Endothelial cell of umbilical vein (primary cell): ENCODE measurements around the gene CMTM7. TPM values are rescaled to one million over a fixed set of nuclear protein-coding genes. Genes with fewer than 3 reads are reported as not detected.

Experiments used
- BruUV-seq: library from RNA; stranded (reverse); fragments of 400-500 nt; replicated peaks from 2 replicates; lab custom pipeline; 2021; lab: Mats Ljungman, UMichigan
- CTCF ChIA-PET: fragments of 300-600, 350-600 bp; sonication (Branson Sonifier 250); formaldehyde crosslinking; loops from one replicate; lab custom pipeline; 2021; ENCODE audit warnings: antibody characterized with exemption, inconsistent platforms; lab: Charles Lee
- POLR2A ChIA-PET: fragments of 300-600, 350-600 bp; sonication (Branson Sonifier 250); formaldehyde crosslinking; loops from one replicate; lab custom pipeline; 2021; ENCODE audit warnings: antibody characterized with exemption, inconsistent platforms; lab: Charles Lee
- DNase-seq: peaks from one replicate; pipeline ENCODE4 v3.0.0-alpha.2; 2011; ENCODE audit warnings: low read depth, low spot score
- FAIRE-seq: peaks from 2 replicates; lab custom pipeline; 2011; peaks lifted over from hg19 to GRCh38; lab: Jason Lieb, UNC
- H2AFZ ChIP-seq: 2 replicates; pipeline ENCODE4 v1.6.0; 2012; ENCODE audit warnings: low read depth, low read length, control low read depth, inconsistent platforms
- H3K27ac ChIP-seq: 2 replicates; pipeline ENCODE4 v1.5.1; 2011; ENCODE audit warnings: low read depth, mild to moderate bottlenecking, control low read depth, low read length, moderate library complexity; ENCODE audit not compliant: insufficient read depth
- H3K27me3 ChIP-seq, 2 experiments: 2 replicates each; pipeline versions ENCODE4 v1.6.0 to v1.6.1; 2011; ENCODE audit warnings: low read length in 2 of 2, mixed read lengths in 1 of 2; ENCODE audit not compliant: control insufficient read depth in 2 of 2, insufficient read depth in 2 of 2
- H3K36me3 ChIP-seq, 2 experiments: 2 replicates in 1 of 2; 3 replicates in 1 of 2; pipeline ENCODE4 v1.5.1; 2011; ENCODE audit warnings: low read length in 2 of 2, mild to moderate bottlenecking in 1 of 2, moderate library complexity in 1 of 2; ENCODE audit not compliant: control insufficient read depth in 2 of 2, insufficient read depth in 2 of 2; ENCODE audit errors: extremely low read depth in 1 of 2
- H3K4me1 ChIP-seq: 3 replicates; pipeline ENCODE4 v1.5.1; 2011; ENCODE audit warnings: mild to moderate bottlenecking, low read length; ENCODE audit not compliant: control insufficient read depth, insufficient read depth; ENCODE audit errors: extremely low read depth
- H3K4me2 ChIP-seq: 2 replicates; pipeline ENCODE4 v1.6.1; 2011; ENCODE audit warnings: low read length, control low read depth, mixed read lengths; ENCODE audit not compliant: insufficient read depth
- H3K4me3 ChIP-seq, 3 experiments: fragments of 200-600 bp in 1 of 3; sonication (generic), shearing (Covaris generic) in 1 of 3; replicated peaks in 1 of 3; 2 replicates each; pipeline ENCODE4 v1.5.1; 2011 to 2016; ENCODE audit warnings: control low read depth in 3 of 3, low read length in 3 of 3, mild to moderate bottlenecking in 2 of 3, inconsistent platforms in 1 of 3, low read depth in 1 of 3, moderate library complexity in 1 of 3; ENCODE audit not compliant: insufficient read depth in 1 of 3
- H3K79me2 ChIP-seq: 2 replicates; pipeline ENCODE4 v1.6.0; 2012; ENCODE audit warnings: low read length, inconsistent platforms; ENCODE audit not compliant: control insufficient read depth, insufficient read depth
- H3K9ac ChIP-seq: replicated peaks from 2 replicates; pipeline ENCODE3; 2011; ENCODE audit warnings: low read length, control low read depth; ENCODE audit not compliant: insufficient read depth; ENCODE audit errors: extremely low read depth
- H3K9me1 ChIP-seq: replicated peaks from 3 replicates; pipeline ENCODE4 v1.6.0; 2011; ENCODE audit warnings: mild to moderate bottlenecking, low read length; ENCODE audit not compliant: control insufficient read depth, insufficient read depth; ENCODE audit errors: extremely low read depth
- H3K9me3 ChIP-seq: replicated peaks from 2 replicates; pipeline ENCODE4 v1.5.1; 2012; ENCODE audit warnings: low read length, inconsistent platforms; ENCODE audit not compliant: control insufficient read depth, insufficient read depth
- H4K20me1 ChIP-seq: replicated peaks from 2 replicates; pipeline ENCODE3; 2011; ENCODE audit warnings: mild to moderate bottlenecking, low read length; ENCODE audit not compliant: control insufficient read depth, insufficient read depth; ENCODE audit errors: extremely low read depth
- CTCF ChIP-seq, 2 donors: IDR thresholded peaks; 1 replicate in 1 of 2; 2 replicates in 1 of 2; pipeline ENCODE4 v1.5.1; 2011; ENCODE audit warnings: low read length in 2 of 2, mild to moderate bottlenecking in 2 of 2, moderate library complexity in 2 of 2, control low read depth in 1 of 2, inconsistent platforms in 1 of 2, low read depth in 1 of 2; ENCODE audit not compliant: insufficient read depth in 1 of 2; ENCODE audit errors: extremely low read depth in 1 of 2
- FOS ChIP-seq: IDR thresholded peaks from 2 replicates; pipeline ENCODE4 v1.6.1; 2011; ENCODE audit warnings: mild to moderate bottlenecking, low read length, moderate library complexity, borderline replicate concordance; ENCODE audit not compliant: insufficient read depth
- MAX ChIP-seq: IDR thresholded peaks from 2 replicates; pipeline ENCODE4 v1.6.1; 2011; ENCODE audit not compliant: insufficient read depth, insufficient read length
- MYC ChIP-seq: IDR thresholded peaks from one replicate; pipeline ENCODE4 v1.6.1; 2011; ENCODE audit warnings: mild to moderate bottlenecking, low read depth, low read length
- POLR2A ChIP-seq: IDR thresholded peaks from 2 replicates; pipeline ENCODE4 v1.6.1; 2012; ENCODE audit warnings: low read depth, mild to moderate bottlenecking, control low read depth, low read length
- POLR2AphosphoS5 ChIP-seq: IDR thresholded peaks from 2 replicates; pipeline ENCODE4 v1.6.1; 2012; ENCODE audit warnings: low read depth, mild to moderate bottlenecking, control low read depth, low read length, moderate library complexity; ENCODE audit not compliant: insufficient read depth
- dilution Hi-C: fragments of 300-500 bp; cut with MboI; formaldehyde crosslinking; loops from one replicate; pipeline ENCODE4 v1.15.0; 2019; ENCODE audit warnings: low sequenced_read_pairs; ENCODE audit not compliant: extremely low pct_ligation_motif_present
- intact Hi-C: fragments of 100-400 bp; cut with micrococcal nuclease; formaldehyde crosslinking; loops from one replicate; pipeline ENCODE4 v1.10.0; 2022
- polyA plus RNA-seq, 4 experiments: library from polyadenylated mRNA; depleted of rRNA in 3 of 4; stranded (reverse) in 3 of 4; unstranded in 1 of 4; fragments of >200 nt; gene quantifications; 2 replicates each; pipeline versions ENCODE4 v1.2.1 to v1.2.3, GENCODE V29; 2011 to 2012; ENCODE audit warnings: missing spikeins in 1 of 4
- total RNA-seq: library from RNA; stranded (reverse); gene quantifications from 2 replicates; pipeline ENCODE4 v1.2.3, GENCODE V29; 2021

CMTM7 gene
- total and polyA plus RNA-seq, 2 donors (not counting 3 experiments of a cell fraction or from before 2014, with no cell fraction given), result 44.7 to 88.5 TPM

GRCh38 chr3:32383136-32383711, 8.4 kb upstream of the CMTM7 start:
- CTCF ChIA-PET, result interaction anchor here (1.1 to 1.4 kb wide), 4 partner anchors 8 to 87 kb away, joined by 3 to 10 read pairs (median 4); no protein-coding TSS in a partner anchor
- BruUV-seq, result no TSS peak
- intact Hi-C loops, result no loop called here

More at GRCh38 chr3:32383136-32383711, 8.4 kb upstream of the CMTM7 start:
- FAIRE-seq (no peak), DNase-seq (no peak)
- no peaks in the 10 kb centered on the region for H3K4me1 ChIP-seq
- H3K79me2 ChIP-seq, result no peaks in the 10 kb centered on the region
- H3K36me3 ChIP-seq, result no peaks in the 10 kb centered on the region
- H3K4me2 ChIP-seq, result no peak overlapping the region
- H3K9me3 ChIP-seq, result no peaks in the 10 kb centered on the region
- no peak overlapping the region for H3K9ac ChIP-seq
- TF ChIP-seq POLR2A (no peak), FOS (no peak), CTCF (IDR thresholded peaks at IDR 0.05; ENCODE audit: extremely low read depth in 1 of 2, insufficient read depth in 1 of 2, low read depth in 1 of 2, low read length in 2 of 2) (no peak), MYC (no peak), POLR2AphosphoS5 (no peak), MAX (no peak)
- H3K9me1 ChIP-seq, result no peaks in the 10 kb centered on the region
- peaks cover 0 to 2% of the 10 kb centered on the region in 2 experiments for H3K27me3 ChIP-seq
- dilution Hi-C loops, result no loop called here
- H3K4me3 ChIP-seq, result no peak overlapping the region
- no peak overlapping the region for H3K27ac ChIP-seq
- no peaks in the 10 kb centered on the region for H4K20me1 ChIP-seq
- H2AFZ ChIP-seq, result no peak overlapping the region
- POLR2A ChIA-PET, result no interaction called here
